GM18867 (cell line): ENCODE measurements around the gene CHRNA4.
"Not testable (repeated sequence)": the region's sequence is repeated elsewhere in the genome, so short reads cannot be mapped to it uniquely, and the experiment has no call there.

Source experiments
- ATAC-seq: cut with Tn5 transposase; IDR thresholded peaks from one replicate; pipeline ENCODE4 v1.9.1; 2021; ENCODE audit warnings: mild to moderate bottlenecking, moderate library complexity; ENCODE audit not compliant: unreplicated experiment

CHRNA4 gene

DNA sequence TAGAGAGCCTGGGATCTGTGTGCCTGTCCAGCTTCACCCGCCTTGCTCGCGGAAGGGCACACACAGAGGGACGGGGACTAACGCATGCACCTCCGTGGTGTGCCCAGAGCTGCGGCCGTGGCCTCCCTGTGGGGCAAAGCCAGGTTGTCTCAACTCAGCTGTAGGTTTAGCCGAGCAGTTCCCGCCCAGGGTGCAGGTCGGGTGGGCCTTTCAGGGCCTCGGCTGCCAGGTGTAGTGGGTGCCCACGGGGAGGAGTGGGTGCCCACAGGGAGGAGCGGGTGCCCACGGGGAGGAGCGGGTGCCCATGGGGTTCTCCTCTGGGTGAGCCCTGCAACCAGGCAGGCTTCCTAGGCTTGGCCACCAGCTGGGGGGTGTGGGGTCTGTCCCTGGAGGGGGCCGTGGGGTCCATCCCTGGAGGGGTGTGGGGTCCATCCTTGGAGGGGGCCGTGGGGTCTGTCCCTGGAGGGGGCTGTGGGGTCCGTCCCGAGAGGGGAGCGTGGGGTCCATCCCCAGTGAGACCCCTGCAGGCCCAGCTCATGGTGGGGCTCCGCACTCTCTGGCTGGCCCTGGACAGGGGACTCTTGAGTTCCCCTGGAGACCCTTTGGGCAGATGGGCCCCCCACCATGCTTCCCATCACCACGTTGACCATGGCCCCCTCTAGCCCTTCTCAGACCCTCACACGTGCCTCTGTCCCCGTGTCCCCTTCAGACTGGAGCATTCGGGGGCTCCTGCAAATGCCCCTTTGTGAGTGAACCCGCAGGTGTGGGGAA, 37.8 kb upstream of the CHRNA4 start:
- ATAC-seq, result no peak

DNA sequence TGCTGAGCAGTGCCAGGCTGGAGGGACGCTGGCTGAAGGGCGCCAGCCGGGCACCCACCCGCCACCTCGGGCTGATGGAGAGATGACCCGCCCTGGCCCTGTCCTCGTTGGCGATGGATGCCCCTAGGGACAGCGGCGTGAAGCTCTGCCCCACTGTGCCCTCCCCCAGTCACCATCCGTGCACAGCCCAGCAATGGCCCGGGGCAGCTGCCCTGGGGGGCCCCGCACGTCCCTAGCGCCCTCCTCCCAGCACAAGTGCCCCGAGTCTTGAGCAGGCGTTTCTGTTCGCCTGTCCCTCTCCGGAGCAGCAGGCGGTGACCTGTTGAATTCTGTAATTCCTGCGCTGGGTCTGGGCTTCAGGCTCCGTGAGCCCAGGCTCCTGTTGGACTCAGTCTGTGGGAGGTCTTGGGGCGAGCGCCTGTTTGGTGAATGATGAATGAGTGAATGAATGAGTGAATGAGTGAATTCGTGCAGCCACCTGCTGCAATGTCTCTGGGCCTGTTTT, 36.8 kb upstream of the CHRNA4 start:
- no peak for ATAC-seq

DNA sequence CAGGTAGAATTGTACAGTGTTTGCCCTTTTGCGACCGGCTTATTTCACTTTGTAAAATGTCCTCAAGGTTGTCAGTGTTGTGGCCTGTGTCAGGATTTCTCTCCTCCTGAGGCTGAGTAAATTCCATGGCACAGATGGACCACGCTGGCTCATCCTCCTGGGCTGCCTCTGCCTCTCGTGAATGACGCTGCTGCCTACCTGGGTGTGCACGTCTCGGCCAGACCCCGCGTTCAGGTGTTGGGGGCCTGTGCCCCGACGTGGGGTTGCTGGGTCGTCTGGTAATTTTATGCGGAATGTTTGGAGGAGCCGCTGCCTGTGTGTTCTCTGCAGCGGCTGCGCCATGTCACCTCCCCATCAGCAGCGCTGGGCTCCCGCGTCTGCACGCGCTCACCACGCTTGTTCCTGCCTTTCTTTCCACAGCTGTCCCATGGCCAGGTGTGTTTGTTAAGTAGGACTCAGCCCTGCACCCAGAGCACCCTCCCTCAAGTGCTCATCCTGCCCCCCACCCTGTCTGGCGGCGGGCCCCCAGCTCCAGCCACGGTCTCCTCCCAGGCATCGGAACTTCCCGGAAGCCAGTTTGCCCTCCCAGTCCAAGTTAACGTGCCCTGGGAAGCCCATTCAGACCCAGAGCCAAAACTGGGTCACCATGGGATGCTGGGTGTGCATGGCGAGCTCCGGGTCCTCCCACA, 36.1 kb upstream of the CHRNA4 start:
- no peak for ATAC-seq

DNA sequence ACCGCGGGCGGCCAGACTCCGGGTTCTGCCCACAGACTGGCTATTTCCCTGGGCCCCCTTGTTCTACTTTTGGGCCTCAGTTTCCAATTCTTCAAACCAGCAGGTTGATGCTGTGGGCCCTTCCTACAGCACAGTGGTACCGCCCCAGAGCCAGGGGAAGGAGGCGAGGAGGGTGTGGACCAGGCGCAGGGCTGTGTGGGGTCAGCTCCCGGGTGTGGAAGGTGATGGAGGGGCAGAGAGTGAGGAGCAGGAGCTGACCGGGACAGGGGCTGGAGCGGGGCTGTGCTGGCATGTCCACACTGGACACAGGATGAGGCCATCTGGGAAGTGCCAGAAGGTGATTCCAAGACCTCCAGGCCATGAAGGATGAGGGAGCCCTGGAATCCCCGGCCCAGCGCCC, 35.2 kb upstream of the CHRNA4 start:
- ATAC-seq, result no peak

DNA sequence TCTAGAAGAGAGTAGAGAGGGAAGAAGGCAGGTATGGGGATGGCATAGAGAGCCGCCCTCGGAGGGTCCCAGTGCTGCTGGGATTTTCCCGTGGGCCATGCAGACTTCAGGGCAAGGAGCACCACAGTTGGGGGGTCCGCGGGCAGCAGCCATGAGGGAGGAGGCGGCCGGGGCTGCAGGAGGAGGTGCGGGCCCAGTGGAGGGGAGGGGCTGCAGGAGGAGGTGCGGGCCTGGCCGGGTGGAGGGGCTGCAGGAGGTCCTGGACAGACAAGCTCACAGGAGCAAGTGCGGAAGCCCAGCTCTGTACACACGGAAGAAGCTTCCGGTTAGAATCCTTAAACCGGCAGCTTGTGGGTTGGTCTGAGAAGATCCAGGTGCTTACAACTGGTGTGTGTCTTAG, 34.6 kb upstream of the CHRNA4 start:
- no peak for ATAC-seq

DNA sequence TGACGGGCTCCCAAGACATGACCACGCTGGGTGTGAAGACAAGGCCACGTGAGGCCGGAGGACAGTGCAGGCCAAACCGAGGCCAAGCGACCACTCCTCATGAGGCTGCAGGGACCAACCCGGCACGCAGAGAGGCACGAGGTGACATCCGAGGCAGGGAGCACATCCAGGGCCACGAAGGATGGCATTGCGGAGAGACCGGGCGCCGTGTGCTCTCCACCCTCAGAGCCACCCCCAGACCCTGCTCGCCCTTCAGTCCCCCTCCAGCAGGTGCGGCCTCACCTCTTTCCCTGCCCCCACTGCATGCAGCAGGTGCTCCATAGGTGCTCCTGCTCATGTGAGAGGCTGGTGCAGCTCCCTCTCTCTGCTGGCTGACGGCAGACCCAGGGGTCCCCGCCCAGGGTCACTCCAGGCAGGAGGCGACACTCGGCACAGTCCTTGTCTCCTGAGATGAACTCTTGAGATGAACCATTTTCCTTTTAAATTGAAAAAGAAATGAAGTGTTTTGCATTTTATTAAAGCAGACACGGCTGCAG, 33.8 kb upstream of the CHRNA4 start:
- no peak for ATAC-seq

DNA sequence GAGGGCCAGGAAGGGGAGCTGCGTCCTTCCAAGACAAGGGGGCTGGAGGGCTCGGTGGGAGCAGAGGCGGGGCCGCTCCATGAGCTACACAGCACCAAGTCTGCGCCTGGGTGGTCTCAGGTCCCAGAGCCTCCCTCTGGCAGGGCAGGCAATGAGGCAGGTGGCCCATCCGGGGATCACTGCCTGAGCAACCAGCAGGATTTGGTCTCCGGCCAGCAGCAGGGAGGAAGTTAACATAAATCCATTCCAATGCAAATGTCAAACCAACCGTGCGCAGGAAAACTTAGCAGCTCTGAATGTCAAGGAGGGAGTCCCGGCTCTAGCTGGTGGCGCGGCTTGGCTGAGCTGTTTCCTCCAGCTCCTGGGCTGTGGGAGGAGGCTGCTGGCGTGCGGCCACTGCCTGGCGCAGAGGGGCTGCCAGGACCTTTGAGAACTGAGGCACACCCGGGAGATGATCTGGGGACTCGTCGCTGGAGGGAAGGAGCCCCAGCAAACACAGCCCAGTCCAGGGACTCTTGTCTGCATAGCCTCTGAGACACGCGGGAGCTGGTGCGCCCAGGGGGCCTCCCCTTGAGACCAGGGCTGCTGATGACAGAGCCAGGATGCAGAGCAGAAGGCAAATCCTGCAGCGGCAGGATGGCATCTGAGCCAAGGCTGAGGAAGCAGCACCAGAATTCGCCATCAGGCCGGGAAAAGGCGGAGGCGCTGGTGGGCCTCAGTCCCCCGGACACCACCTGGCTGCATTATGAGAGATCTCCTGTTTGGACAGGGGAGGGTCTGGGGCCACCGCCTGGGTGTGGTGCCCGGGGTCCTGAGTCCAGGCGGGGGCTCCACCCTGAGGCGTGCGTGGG, 33.1 kb upstream of the CHRNA4 start:
- ATAC-seq, result no peak

DNA sequence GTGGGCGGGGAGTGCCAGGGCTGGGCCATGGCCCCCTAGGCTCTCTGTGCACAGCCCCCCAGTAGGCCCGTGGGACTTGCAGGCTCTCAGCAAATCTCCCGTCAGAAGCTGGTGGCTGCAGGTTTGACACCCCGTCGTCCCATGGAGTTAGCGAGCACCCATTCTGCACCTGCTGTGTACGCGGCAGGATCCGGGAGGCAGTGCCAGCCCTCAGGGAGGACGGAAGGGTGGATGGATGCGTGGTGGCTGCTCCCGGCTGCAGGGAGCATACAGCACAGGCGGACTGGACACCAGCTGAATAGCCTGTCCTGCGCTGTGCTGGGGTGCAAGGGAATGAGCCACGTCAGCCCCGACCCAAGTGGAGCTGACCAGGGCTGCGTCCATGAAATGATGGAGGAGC, 32.4 kb upstream of the CHRNA4 start:
- no peak for ATAC-seq

DNA sequence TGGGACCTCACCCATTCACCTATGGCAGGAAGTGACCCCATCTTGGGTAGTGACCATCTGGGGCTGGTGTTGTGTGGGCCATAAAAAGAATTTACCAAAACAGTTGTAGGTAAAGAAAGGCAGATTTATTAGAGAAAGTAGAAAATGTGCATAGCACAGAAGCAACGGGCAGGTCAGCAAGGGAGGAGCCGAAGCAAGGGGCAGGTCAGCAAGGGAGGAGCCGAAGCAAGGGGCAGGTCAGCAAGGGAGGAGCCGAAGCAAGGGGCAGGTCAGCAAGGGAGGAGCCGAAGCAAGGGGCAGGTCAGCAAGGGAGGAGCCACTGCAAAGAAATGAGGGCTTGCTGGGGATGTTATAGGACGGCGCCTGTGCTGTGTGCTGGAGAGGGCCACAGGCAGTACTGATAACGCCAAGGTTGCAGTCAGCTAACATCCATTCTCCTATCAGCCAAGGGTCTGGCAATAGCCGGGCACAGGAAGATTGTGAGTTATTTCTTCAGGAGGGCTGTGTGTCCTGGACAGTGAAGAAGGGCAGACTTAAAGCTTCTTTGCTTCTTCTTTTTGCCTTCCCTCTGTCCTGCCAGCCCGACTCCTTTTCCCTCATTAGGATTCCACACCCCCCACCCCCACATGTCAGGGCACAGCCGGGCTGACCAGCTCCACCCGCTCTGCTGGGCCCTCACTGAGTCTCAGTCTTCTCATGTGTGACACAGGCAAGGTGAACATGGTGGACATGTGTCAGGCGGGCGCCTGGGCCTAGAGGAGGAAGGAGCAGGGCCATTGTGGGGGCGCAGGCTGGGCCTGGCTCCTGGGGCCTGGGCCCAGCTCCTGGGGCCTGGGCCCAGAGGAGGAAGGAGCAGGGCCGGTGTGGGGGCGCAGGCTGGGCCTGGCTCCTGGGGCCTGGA, 31.6 kb upstream of the CHRNA4 start:
- ATAC-seq, result no peak

DNA sequence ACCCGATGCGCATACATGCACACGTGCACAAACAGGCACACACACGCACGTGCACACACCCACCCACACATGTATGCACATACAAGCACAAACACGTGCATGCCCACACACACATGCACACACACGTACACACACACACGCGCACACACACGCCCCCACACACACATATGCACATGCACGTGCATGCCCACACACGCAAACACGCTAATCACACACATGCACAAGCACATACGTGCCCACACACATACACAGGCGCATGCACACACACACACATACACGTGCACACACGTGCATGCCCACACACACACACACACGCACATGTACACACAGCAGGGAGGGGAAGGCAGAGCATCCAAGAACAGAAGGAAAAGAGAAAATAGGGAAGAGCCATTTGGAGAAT, 26.8 kb upstream of the CHRNA4 start:
- ATAC-seq, result no peak

DNA sequence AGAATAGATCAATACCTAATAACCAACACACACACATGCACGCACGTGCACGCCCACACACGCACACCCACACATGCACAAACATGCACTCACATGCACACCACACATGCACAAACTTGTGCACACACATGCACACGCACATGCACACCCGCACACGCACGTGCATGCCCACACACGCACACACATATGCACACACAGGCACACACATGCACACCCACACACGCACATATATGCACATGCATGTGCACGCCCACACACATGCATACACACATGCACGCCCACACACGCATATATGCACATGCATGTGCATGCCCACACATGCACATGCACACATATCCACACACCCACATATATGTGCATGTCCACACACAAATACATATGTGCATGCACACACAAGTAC, 26.2 kb upstream of the CHRNA4 start:
- no peak for ATAC-seq

DNA sequence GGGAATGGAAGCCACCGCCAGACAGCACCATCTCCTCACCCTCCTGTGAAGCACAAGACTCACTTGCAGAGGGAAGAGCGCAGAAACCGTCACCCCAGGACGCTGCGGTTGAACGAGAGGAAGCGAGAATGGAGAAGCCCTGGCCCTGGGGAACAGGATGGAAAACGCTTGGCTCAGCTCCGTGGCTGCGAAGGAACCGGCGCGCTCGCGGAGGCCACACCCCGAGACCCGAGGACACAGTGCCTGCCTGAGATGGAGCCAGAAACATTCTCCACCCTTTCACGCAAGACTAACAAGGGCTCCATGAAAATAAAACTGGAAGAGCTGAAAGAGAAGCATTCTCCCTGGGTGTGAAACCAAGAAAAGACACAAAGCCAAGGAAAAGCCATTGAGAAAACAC, 25.3 kb upstream of the CHRNA4 start:
- ATAC-seq, result no peak

DNA sequence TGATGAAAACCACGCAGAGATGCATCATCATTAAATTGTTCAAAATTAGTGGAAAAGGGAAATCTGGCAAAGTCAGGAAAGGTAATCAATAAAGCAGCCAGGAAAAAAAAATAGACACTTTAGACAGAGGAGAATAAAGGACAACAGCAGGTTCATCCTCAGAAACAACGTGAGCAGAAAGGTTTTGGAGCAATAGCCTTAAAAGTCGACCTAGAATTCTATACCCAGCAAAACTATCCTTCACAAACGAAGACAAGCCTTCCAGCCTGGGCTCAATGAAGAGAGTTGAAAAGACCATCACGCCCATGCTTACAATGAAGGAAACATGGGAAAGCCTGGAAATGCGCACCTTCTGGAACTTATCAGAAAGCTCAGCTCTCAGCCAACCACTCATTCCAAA, 24.7 kb upstream of the CHRNA4 start:
- no peak for ATAC-seq

DNA sequence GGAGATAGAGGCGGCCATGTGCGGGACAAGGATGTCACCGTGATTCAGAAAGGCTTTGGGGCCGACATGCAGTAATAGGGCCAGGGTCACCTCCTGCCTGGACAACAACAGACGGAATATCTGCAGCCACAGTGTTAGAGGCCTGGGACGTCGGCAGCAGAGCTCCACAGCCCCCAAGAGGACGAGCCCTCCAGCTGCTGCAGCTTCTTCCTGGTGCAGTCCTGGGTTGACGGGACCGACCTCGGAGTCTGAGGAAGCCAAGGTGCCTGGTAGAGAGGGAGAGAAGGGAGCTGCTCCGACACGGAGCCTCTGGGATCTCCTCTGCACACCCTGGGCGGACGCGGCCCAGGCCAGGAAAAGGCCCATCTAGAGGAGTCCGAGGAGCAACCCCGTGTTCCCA, 23.2 kb upstream of the CHRNA4 start:
- no peak for ATAC-seq

DNA sequence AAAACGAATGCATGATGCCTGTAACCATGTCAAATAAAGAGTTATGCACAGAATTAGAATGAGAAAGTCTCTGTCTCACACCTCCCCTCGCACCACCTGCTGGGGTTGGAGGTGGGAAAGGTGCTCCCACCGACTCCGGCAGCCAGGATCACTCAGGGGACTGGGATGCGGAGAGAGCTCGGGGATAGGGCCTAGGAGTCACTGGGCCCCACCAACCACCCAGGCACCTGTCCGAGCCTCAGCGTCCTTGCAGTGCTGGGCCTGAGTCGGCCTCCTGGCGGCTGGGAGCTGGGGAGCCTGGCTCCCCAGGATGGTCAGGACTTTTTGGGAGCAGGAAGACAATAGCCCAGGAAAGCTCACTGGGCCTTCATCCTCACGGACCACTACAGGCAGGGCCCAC, 22.4 kb upstream of the CHRNA4 start:
- ATAC-seq, result no peak

DNA sequence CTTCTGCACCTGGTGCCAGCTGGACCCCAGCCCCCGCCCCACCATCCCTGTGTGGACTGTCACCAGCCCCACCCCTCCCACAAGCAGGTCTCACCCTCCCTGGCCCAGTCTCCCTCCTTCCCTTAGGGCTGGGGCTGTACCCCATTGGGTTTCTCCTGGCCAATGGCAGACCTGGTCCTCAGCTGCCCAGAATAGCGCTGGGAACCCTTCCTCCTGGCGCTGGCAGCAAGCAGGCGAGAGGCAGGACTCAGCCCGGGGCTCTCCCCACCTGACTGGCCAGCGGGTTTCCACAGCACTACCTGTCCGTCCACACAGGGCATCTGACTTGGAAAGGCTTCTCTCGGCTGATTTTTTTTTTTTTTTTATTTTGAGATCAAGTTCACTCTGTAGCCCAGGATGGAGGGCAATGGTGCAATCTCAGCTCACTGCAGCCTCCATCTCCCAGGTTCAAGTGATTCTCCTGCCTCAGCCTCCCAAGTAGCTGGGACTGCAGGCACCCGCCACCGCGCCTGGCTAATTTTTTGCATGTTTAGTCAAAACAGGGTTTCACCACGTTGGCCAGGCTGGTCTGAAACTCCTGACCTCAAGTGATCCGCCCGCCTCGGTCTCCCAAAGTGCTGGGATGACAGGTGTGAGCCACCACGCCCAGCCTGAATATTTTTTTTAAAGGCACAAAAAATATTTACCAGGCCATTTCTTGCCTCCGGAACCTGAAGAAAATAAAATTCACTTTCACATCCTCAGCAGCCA, 21.6 kb upstream of the CHRNA4 start:
- no peak for ATAC-seq

DNA sequence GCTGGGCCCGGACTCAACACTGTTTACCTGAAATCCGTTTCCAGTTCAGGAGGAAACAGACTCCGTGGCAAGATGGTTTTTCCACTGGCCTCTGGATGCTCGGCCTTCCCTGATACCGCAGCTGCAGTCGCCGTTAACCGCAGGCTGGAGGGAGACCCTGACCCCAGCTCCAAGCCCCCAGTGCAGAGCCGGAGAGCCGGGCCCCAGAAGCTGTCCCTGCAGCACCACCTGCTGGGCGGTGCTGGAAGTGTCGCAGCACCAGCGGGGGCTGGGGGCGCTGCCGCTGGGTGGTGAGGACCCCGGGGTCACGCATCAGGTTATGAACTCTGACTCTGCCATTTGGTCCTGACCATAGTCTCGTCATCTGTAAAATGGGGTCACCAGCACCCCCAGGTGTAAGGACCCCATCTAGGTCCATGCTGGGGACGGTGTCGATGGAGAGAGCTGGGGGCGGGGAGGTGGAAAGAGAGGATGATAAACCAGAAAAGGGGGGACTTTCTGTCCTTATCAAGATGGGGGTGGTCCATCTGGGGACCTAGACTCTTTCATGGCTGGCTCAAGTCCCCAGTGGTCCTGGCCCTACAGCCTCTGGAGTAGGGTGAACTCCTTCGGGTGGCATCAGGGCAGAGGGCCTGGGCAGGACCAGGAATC, 20.8 kb upstream of the CHRNA4 start:
- no peak for ATAC-seq

DNA sequence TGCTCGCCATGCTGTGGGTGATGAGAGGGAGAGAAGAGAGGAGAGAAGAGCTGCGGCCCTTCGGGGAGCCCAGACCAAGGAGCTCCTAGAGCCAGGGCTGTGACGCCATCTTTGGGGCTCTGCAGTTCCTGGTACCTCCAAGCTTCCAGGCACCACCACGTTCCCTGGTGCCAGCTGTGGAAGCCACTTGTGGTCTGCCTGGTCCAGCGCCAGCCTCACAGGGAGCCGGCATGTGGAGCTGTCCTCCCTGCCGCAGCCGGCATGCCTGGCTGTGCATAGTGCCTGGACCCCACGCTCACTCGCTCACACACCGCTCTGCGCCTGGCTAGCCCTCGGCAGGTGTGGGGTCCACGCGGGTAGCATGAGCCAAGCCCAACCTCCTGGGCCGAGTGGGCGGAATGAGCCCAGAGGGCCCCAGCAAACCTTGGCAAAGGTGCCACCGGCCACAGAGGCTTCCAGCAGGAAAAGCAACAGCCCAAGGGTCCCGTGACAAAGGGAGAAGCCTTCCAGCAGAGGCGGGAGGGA, 19.3 kb upstream of the CHRNA4 start:
- ATAC-seq, result no peak

DNA sequence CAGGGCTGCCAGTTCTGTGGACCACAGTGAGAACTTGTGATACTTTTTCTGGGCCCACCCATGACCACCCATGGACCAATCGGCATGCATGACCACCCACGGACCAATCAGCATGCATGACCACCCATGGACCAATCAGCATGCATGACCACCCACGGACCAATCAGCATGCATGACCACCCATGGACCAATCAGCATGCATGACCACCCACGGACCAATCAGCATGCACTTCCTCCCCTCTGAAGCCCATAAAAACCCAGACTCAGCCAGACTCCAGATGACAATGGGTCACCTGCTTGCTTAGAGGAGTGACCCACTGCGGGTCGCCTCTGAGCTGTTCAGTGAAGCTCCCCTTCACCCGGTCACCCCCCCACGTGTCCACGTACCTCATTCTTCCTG, 18.7 kb upstream of the CHRNA4 start:
- ATAC-seq, result not testable (repeated sequence)
